ENCODE measurements around the gene CEP78. TPM values are rescaled to one million over a fixed set of nuclear protein-coding genes. Genes with fewer than 3 reads are reported as not detected.

Gene CEP78, protein sequence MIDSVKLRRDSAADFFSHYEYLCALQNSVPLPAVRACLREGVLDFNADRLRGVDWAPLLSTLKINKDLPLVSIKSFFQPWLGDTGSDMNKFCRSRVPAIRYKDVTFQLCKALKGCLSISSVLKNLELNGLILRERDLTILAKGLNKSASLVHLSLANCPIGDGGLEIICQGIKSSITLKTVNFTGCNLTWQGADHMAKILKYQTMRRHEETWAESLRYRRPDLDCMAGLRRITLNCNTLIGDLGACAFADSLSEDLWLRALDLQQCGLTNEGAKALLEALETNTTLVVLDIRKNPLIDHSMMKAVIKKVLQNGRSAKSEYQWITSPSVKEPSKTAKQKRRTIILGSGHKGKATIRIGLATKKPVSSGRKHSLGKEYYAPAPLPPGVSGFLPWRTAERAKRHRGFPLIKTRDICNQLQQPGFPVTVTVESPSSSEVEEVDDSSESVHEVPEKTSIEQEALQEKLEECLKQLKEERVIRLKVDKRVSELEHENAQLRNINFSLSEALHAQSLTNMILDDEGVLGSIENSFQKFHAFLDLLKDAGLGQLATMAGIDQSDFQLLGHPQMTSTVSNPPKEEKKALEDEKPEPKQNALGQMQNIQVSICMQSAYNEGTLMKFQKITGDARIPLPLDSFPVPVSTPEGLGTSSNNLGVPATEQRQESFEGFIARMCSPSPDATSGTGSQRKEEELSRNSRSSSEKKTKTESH
- 10 to 100 TPM; 22.7 to 27.6 TPM for total RNA-seq

DNA sequence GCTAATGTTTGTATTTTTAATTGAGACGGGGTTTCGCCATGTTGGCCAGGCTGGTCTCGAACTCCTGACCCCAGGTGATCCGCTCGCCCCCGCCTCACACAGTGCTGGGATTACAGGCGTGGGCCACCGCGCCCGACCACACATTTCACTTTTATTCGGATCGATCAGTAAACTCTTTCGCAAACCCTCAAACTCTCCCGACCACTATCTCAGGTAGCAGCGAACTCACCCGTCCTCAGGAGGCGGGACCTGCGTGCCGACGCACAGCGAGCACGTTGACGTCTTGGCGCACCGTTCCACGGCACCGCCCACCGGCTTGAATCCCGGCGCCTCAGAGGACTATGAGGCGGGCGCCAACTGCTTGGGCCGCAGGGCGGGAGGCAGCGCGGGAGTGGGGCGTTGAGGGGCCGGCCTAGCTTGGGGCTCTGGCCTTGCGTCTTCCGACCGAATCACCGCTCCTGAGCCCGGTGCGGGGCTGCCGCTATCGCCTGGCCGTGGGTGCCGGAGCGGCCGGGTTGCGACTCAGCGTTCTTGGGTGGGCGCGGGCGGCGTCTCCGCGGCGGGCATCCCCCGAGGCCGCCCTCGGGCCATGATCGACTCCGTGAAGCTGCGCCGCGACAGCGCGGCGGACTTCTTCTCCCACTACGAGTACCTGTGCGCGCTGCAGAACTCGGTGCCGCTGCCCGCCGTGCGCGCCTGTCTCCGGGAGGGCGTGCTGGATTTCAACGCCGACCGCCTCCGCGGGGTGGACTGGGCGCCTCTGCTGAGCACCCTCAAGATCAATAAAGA is at the start of gene CEP78:
CEP78 (plus strand) TSS at position 314 of the 789 bp plus-strand sequence; CDS start at position 590, 276 bp downstream.

DNA sequence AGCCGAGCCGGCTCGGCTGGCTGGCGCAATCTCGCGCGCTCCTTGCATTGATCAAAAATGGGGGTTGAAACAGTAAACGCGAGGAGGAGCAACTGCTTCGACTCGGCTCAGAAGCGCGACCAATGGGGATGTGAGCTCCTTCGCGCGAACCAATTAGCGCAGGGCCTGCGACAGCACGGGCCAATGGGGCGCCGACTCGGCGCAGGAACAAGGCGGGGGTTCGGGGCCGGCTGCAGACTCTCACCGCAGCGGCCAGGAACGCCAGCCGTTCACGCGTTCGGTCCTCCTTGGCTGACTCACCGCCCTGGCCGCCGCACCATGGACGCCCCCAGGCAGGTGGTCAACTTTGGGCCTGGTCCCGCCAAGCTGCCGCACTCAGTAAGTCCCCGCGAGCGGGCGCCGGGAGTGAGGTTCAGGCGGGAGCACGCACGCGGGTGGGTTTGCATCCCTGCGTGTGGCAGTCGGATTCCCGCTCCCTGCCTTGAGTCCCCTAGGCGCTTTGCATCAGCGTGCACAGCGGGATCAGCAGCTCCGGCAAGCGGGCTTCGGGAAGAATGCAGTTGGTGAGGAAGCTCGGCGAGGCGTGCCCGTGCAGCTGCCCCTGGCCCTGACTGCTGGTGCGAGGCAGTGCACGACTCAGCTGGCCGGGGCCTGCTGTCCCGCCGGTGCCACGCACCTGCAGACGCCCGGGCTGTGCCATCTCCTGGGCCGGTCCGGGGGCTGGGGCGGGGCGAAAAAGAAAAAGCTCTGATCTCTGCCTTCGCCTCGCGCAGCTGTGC is 61.2 kb downstream of the CEP78 start, which contains the start of gene PSAT1:
PSAT1 (plus strand) TSS at position 233 of the 779 bp plus-strand sequence; CDS start at position 319, 86 bp downstream.

Small RNA genes lying within 50 kb of the gene (small RNA-seq; reads per million reads assigned to genes)
- gene AL353705.4: 0 to 0.41 reads per million in 2 donors

Other genes with a start within 250 kb of the CEP78 start
- gene GNAQ, start 204.3 kb upstream of the CEP78 start, total RNA-seq: 10 to 100 TPM; 39.3 to 54.4 TPM
- 100 to 1,000 TPM in 1 of 2 donors, 10 to 100 TPM in 1; 98.2 to 124 TPM for gene PSAT1, start 61.0 kb downstream of the CEP78 start, total RNA-seq